NOMO-1 (cell line): ENCODE measurements around the gene ANO1.

ENCODE experiments used
- DNase-seq, 2 experiments: peaks; one replicate each; lab custom pipeline; 2025; ENCODE audit not compliant: unreplicated experiment in 2 of 2; lab: John Stamatoyannopoulos, UW

ANO1 gene

DNA sequence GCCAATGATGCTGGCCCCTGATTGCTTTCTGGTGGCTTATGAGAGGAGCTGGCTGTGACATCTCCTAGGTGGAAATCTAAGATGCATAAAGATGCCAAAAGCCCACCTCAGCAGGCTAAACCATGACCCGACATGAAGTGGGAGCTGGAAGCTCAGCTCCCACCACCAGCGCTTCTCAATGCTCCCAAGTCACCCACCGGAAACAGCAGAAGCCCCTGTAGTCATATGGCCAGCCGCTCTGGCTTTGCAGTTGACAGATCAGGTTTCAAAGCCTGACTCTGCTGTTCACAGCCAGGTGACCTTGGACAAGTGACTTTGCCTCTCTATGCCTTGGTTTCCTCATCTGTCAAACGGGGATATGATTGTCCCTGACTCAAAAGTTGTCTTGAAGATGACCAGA is 29.1 kb upstream of the ANO1 start:
- no peak for DNase-seq

DNA sequence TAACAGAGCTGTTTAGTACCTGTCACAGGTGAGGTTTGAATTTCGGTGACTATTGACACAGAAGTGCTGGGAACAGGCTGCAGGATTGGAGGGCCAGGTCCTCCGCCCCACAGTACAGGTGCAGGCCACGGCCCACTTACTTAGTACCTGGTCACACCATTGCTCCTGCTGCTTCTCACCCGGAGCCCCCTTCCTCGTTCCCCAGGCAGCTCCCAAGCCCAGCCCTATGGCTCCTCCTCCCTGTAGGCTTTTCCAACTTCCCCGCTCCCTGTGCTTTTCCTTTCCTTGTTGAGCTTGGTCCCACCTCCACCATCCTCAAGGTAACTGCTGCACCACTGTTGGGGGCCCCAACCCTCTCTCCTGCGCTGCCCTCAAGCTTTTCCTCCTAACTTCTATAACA is 27.9 kb upstream of the ANO1 start:
- no peak for DNase-seq

DNA sequence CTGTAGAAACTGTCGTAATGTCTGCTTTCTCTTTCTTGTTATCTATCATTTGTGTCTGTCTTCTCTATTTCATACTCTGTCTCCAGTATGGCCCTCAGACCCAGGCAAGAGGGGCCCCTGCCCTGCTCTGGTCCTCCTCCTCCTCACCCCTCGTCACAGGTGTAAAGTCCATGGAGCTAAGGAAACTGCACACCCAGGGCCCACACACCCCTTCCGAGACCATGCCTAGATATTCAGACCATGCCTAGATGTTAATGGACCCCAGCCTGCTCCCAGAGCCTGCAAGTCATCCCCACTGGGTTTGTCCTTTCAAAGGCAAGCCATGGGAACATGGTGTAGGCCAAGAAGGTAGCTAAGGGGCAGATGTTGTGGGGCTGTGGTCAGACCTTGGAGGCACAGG is 24.1 kb upstream of the ANO1 start:
- DNase-seq = no peak

DNA sequence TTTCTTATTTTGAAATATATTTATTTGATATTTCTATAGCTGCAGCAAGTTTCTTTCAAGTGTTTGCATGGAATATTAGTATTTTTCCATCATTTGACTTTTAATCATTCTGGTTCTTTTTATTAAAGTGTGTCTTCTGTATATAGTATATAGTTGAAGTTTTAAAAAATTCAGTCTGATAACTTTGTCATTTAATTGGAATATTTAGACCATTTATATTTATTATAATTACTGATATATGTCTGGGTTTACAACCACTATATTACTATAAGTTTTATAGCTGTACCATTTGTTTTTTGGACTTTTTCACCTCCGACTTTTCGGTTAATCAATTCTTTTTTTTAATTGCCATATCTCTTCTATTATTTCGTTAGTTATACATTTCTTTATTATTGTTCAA is 22.7 kb upstream of the ANO1 start:
- DNase-seq = no peak

DNA sequence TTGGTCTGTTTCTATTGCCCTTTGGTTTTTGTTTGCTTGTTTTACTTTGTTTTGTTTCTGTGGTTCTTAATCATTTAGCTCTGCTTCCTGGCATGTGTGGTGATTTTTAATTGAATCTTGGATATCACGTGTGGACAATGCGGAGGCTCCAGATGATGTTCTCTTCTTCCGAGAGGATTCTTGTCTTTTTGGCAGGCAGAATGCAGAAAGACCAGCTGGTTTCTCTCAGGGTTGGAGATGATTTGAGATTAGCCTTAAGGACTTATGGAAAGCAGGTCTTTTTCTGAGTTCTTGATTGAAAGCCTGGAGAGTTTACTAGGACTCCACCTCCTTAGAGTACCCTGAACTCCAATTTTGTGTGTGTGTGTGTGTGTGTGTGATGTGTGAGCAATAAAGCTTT is 21.0 kb upstream of the ANO1 start:
- no peak for DNase-seq

DNA sequence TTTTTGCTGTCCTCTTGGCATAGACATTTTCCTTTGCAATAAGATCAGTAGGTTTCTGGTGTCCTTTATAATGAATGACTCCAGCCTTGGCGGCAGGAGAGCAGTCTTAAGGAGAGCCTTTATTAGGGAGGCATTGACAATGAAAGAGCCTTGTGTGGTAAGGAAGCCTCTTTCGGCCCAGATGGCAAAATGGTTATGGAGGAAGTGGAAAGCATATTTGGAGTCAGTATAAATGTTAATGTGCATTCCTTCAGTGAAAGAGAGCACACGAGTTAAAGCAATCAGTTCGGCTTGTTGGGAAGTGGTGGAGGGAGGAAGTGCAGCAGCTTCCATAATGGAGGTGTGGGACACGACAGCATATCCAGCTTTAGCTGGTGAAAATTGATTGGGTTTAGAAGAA is 18.1 kb upstream of the ANO1 start:
- no peak for DNase-seq

DNA sequence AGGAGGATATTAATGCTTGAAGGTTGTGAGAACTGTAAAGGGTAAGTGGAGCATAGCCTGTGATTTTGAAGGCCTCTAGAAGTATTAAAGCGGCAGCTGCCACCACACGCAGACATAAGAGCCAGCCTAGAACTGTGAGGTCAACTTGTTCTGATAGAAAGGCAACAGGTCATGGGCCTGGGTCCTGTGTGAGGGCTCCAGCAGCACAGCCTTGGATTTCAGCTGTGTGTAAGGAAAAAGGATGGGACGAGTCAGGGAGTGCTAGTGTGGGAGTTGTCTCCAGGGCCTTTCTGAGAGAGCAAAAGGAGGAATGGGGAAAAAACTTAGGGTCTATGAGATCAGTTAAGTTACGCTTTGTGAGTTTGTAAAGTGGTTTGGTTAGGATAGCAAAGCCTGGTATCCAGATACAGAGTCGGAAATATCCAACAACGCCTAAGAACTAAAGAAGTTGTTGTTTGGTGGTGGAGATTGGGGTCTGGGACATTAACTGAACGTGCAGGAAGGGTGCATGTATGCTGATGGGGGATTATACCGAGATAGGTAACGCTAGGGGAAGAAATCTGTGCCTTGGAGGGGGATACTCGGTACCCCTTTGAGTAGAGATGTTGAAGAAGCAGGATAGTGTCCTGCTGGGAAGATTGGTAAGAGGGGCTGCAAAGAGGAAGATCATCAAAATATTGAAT is 17.4 kb upstream of the ANO1 start:
- no peak for DNase-seq

DNA sequence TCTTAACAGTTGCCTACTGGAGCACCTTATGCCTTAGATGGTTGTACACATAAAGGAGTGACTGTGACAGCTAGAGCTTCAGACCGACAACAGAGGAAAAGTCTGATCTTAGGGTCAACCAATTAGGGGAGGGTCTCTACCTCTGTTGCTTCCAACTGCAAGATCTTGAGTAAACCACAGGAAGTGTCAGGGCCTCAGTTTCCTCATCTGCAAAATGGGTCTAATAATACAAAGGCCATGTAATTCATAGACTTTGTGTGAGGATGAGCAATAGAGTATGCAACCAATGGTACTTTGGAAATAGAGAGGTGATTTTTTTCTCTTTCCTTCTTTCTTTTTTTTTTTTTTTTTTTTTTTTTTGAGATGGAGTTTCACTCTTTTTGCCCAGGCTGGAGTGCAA is 16.4 kb upstream of the ANO1 start:
- no peak for DNase-seq

DNA sequence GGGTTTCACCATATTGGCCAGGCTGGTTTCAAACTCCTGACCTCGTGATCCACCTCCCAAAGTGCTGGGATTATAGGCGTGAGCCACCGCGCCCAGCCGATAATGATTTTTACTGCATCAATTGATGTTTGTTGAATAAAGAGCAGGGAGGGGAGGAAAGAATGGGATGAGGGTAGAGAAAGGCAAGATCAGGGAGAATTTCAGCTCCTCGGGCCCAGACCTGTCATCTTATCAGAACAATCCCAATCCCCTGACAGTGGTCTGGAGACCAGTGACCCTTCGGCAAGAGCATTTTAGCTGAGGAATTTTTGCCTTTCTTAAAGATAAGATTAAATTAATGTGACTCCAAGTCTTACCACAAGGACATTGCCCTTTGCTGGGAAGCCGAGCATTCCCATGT is 15.0 kb upstream of the ANO1 start:
- DNase-seq = no peak

DNA sequence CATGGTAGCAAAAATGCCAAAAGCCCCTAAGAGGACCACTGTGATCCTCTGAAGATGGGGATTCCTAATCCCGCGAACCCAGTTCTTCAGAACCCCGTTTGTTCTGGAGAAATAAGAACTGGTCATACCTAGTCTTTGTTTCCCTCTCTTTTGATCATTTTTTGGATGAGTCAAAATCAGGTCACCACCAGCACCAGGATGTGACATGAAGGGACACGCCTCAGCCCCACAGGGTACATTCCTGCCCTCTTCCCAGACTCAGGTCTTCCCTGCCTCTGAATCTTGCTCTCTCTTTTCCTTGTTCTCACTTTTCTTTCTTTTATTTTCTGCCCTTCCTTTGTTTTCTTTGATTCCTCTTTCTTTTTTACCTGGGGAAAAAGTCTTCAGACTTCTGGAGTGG is 14.6 kb upstream of the ANO1 start:
- no peak for DNase-seq

DNA sequence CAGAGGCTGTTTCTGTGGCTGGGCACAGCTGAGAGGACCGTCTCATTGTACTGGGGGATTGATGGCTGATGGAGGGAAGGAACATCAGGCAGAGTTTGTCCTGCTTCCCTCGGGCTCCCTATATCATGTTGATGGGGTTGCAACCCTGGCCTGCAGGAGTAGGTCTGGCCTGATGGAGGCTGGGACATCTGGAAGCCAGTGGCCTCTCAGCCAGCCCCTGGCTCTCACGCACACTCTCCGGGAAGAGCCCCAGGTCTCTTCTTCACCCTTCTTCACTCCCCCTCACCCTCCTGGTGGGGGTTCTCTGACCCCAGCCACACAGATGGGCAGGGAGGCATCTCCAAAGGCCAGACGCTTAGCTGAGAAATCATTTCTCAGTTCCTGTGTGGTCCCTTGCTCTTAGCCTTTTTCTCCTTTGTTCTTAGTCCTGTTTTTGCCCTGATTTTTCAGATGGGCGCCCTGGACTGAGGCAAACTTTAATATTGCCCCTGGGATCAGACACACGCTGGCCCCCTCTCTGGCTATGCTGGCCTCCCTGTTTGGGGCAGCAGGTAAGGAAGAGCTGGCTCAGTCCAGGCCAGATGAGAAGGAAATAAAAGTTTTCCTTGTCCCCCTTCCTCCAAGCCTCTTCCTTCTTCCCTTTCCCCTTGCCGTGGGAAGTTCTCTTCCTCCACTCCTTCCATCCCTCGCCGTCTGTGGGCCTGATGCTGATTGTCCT is 13.9 kb upstream of the ANO1 start:
- DNase-seq = no peak

DNA sequence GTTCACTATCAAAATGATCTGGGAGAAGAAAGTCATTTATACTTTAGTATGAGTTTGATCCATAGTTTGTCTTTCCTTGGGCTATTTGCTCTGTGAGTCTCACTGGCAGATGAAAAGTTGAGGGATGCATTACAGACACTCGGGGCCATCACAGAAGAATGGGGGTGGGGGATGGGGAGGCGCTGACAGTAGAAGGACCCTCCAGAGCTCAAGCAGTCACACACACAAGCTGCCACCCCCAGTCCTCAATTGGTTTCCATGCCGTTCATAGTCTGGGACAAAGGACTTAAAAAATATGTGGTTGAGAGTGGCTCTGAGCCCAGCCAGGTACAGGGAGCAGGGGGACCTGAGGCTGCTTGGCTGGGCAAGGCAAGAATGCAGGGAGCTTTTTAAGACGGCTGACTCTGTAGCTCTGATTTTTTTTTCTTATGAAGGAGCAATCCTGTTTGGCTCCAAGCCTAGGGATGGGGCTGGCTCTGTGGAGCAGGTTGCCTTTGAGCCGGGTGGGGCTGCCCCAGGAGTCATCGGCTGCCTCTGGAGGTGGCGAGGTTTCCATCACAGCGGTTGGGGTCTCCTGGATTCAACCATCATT is 13.3 kb upstream of the ANO1 start:
- DNase-seq = no peak

DNA sequence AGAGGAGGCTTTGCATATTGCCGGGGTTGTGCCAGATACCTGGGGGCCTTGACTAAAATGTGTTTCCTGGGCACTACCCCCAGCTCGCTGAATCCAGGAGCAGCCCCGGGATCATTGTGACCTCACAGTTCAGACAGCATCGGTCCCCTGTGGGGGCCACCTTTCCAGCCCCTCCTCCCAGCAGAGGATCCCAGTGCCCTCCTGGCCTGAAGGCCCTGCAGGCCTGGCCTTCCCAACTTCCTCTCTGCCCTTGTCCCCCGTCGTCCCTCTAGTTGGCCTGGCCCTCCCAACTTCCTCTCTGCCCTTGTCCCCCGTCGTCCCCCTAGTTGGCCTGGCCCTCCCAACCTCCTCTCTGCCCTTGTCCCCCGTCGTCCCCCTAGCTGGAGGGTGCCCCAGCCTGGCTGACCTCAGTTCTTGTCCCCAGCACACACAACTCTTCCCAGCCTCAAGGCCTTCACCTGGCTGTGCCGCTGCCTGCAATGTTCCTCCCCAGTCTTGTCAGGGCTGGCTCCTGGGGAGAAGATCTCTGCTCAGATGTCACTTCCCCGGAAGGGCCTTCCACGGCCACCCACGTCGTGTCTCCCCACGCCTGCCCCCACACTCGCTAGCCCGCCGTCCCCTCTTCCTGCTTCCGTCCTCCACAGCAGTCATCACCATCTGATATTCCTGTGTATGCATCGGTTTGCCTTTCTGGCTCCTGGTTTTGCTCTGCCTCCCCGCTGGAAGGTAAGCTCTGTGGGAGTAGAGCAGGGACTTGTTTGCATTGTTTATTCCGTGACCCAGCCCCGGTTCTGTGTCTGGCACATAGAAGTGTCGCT is 12.6 kb upstream of the ANO1 start:
- no peak for DNase-seq

DNA sequence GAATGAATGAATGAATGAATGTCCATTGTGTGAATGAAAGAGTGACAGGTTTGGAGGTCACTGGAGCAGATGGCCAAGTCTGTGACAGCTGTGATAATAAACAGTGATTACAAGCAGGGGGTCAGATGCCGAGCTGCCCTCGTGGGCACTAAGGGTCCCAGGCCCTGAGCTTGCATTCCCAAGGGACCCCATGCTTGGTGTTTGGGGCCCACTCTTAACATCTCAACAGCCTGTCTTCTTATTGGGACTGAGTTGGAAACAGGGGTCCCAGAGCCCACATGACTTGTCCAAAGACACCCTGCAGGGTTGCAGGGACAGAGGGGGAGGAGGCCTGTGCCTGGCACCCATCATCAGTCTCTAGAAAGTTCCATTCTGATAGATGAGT is 12.0 kb upstream of the ANO1 start:
- DNase-seq = no peak

DNA sequence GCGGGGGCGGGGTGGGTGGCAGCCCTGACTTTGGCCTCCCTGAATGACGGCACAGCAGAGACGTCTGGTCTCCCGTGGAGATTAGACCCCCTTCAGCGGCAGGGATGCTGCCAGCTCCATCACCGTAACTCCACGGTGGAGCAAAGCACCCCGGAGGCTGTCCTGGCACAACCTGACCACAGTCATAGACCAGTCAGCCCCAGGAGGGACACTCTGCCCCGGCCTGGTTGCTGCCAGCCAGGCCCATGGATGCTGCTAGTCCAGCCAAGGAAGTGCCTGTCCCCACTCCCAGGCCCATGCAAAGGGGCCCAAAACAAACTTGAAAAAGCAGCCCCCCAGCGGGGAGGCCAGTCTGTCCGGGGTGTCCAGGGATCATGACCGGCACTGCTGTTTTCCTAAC is 11.5 kb upstream of the ANO1 start:
- no peak for DNase-seq

DNA sequence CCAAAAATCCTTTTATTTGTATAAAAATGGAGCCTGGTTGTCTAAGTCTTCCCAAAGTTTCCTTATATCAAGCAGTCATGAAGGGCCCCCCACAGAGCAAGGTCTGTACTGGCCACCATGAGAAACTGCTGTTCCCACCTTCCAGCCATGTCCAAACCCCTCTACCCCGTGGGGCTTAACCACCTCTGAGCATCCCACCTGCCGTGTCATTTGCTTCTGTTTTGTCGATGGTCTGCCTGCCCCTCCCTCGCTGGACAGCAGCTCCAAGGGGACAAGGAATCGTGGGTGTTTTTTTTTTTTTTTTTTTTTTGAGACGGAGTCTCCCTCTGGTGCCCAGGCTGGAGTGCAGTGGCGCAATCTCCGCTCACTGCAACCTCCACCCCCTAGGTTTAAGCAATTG is 11.1 kb upstream of the ANO1 start:
- no peak for DNase-seq

DNA sequence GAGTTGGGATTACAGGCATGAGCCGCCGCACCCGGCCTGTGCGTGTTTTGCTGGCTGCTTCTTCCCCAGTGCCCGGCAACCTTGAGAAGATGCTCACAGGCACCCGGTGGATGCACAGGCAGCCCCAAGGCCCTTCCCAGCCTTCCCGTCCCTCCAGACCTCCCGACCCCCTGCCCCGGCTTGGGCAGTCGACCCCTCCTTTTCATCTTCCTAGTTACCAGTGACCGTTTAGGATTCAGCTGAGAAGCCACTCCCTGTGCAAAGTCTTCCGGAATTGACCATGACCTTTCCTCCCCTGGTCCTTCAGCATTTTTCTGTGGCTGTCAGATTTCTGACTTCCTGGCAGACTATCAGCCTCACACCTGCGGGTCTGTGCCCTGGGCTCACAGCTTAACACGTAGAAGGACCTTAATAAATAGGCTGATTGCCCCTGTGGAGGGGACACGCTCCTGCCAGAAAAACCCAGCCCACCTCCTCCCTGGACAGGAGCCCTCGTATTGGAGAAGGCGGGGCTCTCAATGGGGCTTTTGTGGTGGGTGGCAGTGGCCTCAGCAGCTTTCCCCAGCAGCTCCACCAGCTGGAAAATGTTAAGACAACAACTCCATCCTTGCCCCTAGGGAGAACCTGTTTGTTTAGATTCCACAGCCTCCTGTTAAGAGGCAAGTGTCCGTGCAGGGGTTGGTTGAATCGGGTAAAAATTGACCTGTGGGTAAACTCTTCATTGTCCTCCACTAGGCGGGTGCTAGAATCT is 10.4 kb upstream of the ANO1 start:
- no peak for DNase-seq

DNA sequence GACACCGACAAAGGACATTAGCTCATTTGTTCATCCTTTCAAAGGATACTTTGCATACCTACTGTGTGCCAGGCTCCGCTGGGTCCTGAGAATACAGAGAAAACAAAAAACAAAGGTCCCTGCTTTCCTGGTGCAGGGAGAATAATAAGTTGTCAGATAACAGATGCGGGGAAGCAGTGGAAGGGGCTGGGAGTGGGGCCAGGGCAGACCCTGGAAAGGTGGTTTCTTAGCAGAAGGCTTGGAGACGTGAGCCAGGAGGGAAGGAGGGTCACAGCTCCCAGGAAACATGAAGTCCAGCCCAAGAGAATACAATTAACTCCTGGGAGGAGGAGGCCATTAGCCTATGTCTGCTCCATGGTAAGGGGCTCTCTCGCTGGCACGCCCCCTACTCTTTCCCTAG is 9.8 kb upstream of the ANO1 start:
- no peak for DNase-seq

DNA sequence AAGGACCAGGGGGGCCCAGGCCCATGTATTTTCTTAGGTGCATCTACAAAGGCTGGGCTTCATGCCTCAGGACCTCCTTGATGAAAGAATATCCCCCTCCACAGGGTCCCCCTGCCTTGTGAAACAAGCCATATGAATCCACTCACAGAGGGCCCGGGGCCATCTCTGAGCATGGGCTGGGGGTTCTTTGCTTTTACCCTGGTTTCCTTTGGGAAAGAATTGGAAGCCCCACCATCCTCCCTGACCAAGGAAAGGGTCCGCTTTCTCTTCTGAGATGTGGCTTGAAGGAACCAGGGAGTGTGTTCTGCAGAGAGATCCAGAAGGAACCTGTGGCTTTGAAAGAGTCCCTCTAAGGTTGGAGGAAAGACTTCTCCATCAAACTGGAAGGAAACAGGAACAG is 9.2 kb upstream of the ANO1 start:
- no peak for DNase-seq

DNA sequence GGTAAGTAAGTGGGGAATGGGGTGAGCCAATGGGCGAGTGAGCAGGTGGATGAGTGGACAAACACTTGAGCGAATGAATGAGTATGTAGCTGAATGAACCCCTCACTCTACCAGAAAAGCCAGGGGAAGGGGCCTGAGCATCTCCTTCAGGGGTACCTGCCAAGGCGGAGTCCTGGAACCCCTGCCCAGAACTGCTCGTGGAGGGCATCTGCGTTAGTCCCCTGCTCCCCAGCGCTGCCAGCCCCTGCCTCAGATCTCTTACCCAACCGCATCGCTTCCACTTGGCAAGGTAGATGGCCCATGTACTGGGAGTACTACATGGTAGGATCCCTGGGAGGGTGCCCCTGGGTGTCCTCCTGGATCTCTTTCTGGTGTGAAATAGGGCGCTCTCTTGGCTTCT is 7.4 kb upstream of the ANO1 start:
- DNase-seq = no peak

DNA sequence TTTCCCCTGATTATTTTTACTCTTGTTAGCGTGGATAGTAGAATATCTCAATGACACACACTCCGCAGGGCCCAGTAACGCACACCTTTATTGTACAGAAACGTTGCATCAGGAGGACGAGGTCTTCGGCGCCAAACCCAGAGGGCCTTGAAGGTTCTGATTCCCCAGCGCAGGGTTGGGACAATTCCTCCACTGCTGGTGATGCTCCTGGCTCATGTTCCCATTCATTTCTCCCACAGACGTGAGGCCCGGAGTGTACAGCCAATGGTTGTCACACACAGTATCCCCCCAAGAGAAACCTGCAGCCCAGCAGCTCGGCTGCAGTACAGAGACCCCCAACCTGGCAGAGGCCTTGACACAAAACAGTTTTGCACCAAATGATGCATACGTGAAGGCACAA is 6.1 kb upstream of the ANO1 start:
- DNase-seq = no peak
